Measurements from ENCODE around the gene GAR1. TPM values are rescaled to one million over a fixed set of nuclear protein-coding genes. Genes with fewer than 3 reads are reported as not detected.

Gene GAR1
- polyA plus RNA-seq, 2 of the 4 experiments (the other 2 are of a cell fraction): 44.1 to 69.6 TPM

DNA sequence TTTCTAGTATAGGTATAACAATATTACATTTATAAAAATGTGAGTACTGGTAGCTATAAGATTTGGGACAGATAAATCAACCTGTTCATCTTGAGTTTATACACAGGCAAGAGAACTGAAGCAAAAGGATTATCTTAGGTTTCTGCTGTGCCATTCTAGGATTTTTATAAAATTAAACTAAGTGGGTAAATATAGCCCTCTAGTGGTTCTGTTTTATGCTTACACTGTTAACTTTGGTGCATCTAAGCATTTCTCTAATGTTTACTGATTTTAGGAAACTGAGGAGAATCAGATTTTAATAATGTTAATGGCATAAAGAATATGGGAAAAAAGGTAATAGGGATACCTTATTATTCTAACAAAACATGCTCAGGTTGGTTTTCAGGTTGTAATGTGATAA lies 11.2 kb downstream of the GAR1 start (continued):
- TF ChIP-seq KDM1A (IDR thresholded peaks at IDR 0.05; ENCODE audit: low read depth): no peak
- no peak for TF ChIP-seq EP300 (IDR thresholded peaks at IDR 0.05)
- TF ChIP-seq, protein P1, sequence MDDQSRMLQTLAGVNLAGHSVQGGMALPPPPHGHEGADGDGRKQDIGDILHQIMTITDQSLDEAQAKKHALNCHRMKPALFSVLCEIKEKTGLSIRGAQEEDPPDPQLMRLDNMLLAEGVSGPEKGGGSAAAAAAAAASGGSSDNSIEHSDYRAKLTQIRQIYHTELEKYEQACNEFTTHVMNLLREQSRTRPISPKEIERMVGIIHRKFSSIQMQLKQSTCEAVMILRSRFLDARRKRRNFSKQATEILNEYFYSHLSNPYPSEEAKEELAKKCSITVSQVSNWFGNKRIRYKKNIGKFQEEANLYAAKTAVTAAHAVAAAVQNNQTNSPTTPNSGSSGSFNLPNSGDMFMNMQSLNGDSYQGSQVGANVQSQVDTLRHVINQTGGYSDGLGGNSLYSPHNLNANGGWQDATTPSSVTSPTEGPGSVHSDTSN (IDR thresholded peaks at IDR 0.05): no peak
- TF ChIP-seq FOSB (CRISPR knock-in tag; IDR thresholded peaks at IDR 0.05): no peak
- TF ChIP-seq CEBPB (IDR thresholded peaks at IDR 0.05): no peak

DNA sequence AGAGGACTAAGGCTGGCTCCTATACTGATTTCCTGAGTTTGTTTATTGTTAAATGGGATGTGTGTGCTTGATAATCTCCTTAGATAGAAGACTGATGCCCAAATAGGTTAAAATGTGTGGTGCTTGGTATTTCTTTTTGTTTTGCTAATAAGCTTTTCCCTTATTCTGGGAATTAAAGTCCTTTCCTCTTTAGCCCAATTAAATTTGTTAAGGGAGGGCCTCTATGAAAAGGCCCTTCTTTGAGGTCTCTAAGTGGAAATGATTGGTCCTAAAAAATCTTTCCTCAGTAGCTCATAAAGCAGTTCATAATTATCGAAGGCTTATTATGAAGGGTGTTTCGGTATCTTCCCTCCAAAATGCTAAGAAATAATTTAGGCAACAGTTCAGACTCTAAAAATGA lies 12.1 kb downstream of the GAR1 start, which contains the start of gene RRH:
Gene RRH, plus strand, starts transcription at position 301 of the 400 bp plus-strand sequence. Its CDS starts 56 bp downstream, at position 357.
- no peak for ATAC-seq
- no peaks in the 10 kb centered on the region for H3K9me3 ChIP-seq
- H3K4me2 ChIP-seq: no peak within 1 kb of the TSS
- CTCF ChIA-PET: interaction anchor here (0.7 to 3.4 kb wide), 5 partner anchors 9 to 403 kb away, joined by 3 to 9 read pairs (median 5); partner anchors contain the start of gene SEC24B
- H3K4me3 ChIP-seq: no peak within 1 kb of the TSS
- no peak within 1 kb of the TSS for H3K27ac ChIP-seq
- no peak for FAIRE-seq
- TF ChIP-seq RARB (CRISPR knock-in tag; IDR thresholded peaks at IDR 0.05): no peak
- TF ChIP-seq KDM1A (IDR thresholded peaks at IDR 0.05; ENCODE audit: low read depth): no peak
- TF ChIP-seq RAD21 (conservative IDR thresholded peaks at IDR 0.05 in 1 of 2, IDR thresholded peaks at IDR 0.05 in 1 of 2): no peak
- TF ChIP-seq, protein P2, sequence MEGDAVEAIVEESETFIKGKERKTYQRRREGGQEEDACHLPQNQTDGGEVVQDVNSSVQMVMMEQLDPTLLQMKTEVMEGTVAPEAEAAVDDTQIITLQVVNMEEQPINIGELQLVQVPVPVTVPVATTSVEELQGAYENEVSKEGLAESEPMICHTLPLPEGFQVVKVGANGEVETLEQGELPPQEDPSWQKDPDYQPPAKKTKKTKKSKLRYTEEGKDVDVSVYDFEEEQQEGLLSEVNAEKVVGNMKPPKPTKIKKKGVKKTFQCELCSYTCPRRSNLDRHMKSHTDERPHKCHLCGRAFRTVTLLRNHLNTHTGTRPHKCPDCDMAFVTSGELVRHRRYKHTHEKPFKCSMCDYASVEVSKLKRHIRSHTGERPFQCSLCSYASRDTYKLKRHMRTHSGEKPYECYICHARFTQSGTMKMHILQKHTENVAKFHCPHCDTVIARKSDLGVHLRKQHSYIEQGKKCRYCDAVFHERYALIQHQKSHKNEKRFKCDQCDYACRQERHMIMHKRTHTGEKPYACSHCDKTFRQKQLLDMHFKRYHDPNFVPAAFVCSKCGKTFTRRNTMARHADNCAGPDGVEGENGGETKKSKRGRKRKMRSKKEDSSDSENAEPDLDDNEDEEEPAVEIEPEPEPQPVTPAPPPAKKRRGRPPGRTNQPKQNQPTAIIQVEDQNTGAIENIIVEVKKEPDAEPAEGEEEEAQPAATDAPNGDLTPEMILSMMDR (IDR thresholded peaks at IDR 0.05): no peak
- WGBS (ENCODE audit: missing lambda C conversion rate): 92% methylated on average over 2 of the region's 2 CpGs
- no peak for DNase-seq (ENCODE audit: low read depth in 1 of 2, low spot score in 1 of 2)
- H3K4me1 ChIP-seq: no peaks in the 10 kb centered on the region
- POLR2A ChIA-PET: no interaction called here

DNA sequence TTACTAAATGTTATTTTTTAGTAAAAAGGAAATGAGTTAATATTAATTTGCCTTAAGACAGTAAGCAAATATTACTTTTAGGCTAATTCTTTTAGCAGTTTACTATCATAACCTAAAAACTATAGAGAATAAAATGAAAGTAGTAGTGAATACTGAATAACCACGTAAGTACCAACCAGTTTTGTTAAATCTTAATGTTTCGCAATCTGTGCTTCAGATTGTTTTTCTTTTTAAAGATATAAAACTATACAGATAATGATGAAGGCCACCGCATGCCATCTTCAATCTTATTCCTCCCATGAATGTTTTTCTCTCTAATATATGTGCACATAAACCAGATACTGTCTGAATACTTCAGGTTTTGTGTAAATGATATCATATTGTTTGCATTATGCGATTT lies 18.2 kb downstream of the GAR1 start:
- FAIRE-seq: no peak
- ChIA-PET CTCF (no interaction called here), POLR2A (no interaction called here)
- 81% methylated on average over 4 of the region's 4 CpGs for WGBS (ENCODE audit: missing lambda C conversion rate)
- H3K9me3 ChIP-seq: no peaks in the 10 kb centered on the region
- H3K27ac ChIP-seq: no peak overlapping the region
- DNase-seq (ENCODE audit: low read depth in 1 of 2, low spot score in 1 of 2): no peak
- no peak for TF ChIP-seq TP53 (CRISPR knock-in tag; IDR thresholded peaks at IDR 0.05)
- TF ChIP-seq CEBPB (IDR thresholded peaks at IDR 0.05): peak in 1 of 2 experiments; percentile 25; a peak in 1 of 4 replicates
- ATAC-seq: no peak
- H3K4me3 ChIP-seq: no peak overlapping the region
- no peaks in the 10 kb centered on the region for H3K4me1 ChIP-seq
- no peak overlapping the region for H3K4me2 ChIP-seq

DNA sequence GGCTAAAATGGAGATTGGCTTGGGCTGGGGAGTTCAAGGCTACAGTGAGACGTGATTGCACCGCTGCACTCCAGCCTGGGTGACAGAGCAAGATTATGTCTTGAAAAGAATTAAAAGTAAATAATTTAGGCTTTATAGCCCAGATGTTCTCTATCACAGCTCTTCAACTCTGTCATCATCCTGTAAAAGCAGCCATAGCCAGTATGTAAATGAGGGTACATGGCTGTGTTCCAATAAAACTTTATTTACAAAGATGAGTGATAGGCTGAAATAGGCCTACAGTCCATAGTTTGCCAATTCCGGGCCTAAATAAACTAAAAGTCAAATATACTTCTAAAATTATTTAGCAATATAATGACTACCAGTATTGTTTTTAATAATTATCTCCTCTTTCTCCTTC lies 21.4 kb downstream of the GAR1 start:
- DNase-seq (ENCODE audit: low read depth in 1 of 2, low spot score in 1 of 2) (no peak), ATAC-seq (no peak), FAIRE-seq (no peak)
- 89% methylated on average over 3 of the region's 3 CpGs for WGBS (ENCODE audit: missing lambda C conversion rate)
- TF ChIP-seq EP300 (IDR thresholded peaks at IDR 0.05) (no peak), MAZ (IDR thresholded peaks at IDR 0.05; ENCODE audit: borderline replicate concordance, low read depth, low read length) (no peak), FOXS1 (CRISPR knock-in tag; IDR thresholded peaks at IDR 0.05) (no peak), EHF (CRISPR knock-in tag; IDR thresholded peaks at IDR 0.05) (no peak), PHF8 (IDR thresholded peaks at IDR 0.05; ENCODE audit: borderline replicate concordance, low read depth) (no peak), JUN (IDR thresholded peaks at IDR 0.05) (no peak)
- H3K9me3 ChIP-seq: no peaks in the 10 kb centered on the region
- no peak overlapping the region for H3K4me2 ChIP-seq
- no peak overlapping the region for H3K27ac ChIP-seq
- H3K4me3 ChIP-seq: no peak overlapping the region
- CTCF ChIA-PET: no interaction called here
- no peaks in the 10 kb centered on the region for H3K4me1 ChIP-seq
- POLR2A ChIA-PET: no interaction called here

DNA sequence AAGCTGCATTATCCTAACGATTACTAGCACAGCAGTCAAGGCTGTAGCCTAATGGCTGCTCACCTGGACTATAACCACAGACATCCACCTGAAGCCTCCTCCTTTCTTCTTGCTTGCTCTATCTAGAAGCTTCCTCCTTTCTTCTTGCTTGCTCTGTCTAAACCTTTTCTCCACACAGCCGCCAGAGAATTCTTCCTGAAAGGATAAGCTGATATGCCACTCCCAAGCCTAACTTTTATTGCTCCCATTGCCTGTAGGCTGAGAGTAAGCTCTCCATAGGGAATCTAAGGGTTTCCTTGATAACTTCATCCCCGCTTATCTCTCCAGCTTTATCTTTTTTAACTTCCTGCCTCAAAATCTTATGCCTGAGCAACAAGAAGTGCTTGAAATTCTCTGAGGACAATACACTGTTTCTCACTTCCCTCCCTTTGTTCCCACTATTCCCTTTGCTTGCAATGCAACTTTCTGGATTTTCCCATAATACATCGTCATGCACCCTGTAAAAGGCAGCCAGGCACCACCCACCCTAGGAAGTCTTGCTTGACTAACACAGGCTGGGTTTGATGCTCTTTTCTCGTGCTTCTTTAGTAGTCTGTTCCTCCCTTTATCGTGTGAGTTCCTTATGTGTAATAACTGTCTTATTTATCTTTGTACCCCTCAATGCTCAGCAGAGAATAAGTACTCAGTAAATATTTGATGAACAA lies 31.0 kb downstream of the GAR1 start:
- ChIA-PET CTCF (no interaction called here), POLR2A (no interaction called here)
- 51% methylated on average over 6 of the region's 6 CpGs for WGBS (ENCODE audit: missing lambda C conversion rate)
- FAIRE-seq (no peak), ATAC-seq (no peak), DNase-seq (ENCODE audit: low read depth in 1 of 2, low spot score in 1 of 2) (no peak)
- TF ChIP-seq, protein P2 (IDR thresholded peaks at IDR 0.05): no peak
- TF ChIP-seq, protein P3, sequence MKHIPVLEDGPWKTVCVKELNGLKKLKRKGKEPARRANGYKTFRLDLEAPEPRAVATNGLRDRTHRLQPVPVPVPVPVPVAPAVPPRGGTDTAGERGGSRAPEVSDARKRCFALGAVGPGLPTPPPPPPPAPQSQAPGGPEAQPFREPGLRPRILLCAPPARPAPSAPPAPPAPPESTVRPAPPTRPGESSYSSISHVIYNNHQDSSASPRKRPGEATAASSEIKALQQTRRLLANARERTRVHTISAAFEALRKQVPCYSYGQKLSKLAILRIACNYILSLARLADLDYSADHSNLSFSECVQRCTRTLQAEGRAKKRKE (CRISPR knock-in tag; IDR thresholded peaks at IDR 0.05; ENCODE audit: low read depth): no peak
- TF ChIP-seq PHF8 (IDR thresholded peaks at IDR 0.05; ENCODE audit: borderline replicate concordance, low read depth) (no peak), CEBPB (IDR thresholded peaks at IDR 0.05) (no peak), TFCP2L1 (CRISPR knock-in tag; IDR thresholded peaks at IDR 0.05) (no peak), KDM5A (IDR thresholded peaks at IDR 0.05) (no peak), HEYL (CRISPR knock-in tag; IDR thresholded peaks at IDR 0.05) (no peak), FOXS1 (CRISPR knock-in tag; IDR thresholded peaks at IDR 0.05) (no peak), CHD4 (IDR thresholded peaks at IDR 0.05; ENCODE audit: borderline replicate concordance) (no peak)
- TF ChIP-seq, protein P4, sequence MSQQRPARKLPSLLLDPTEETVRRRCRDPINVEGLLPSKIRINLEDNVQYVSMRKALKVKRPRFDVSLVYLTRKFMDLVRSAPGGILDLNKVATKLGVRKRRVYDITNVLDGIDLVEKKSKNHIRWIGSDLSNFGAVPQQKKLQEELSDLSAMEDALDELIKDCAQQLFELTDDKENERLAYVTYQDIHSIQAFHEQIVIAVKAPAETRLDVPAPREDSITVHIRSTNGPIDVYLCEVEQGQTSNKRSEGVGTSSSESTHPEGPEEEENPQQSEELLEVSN (IDR thresholded peaks at IDR 0.05; ENCODE audit: borderline replicate concordance, low read depth): no peak
- no peaks in the 10 kb centered on the region for H3K9me3 ChIP-seq
- no peak overlapping the region for H3K27ac ChIP-seq
- no peaks in the 10 kb centered on the region for H3K4me1 ChIP-seq
- no peak overlapping the region for H3K4me3 ChIP-seq
- H3K4me2 ChIP-seq: no peak overlapping the region

Data from A549 (cell line).